ENCODE data around the gene ZNF148.

Gene ZNF148

GRCh38 chr3:125213364-125213755 lies 161.8 kb downstream of the ZNF148 start:
- DNase-seq: no peak

DNA sequence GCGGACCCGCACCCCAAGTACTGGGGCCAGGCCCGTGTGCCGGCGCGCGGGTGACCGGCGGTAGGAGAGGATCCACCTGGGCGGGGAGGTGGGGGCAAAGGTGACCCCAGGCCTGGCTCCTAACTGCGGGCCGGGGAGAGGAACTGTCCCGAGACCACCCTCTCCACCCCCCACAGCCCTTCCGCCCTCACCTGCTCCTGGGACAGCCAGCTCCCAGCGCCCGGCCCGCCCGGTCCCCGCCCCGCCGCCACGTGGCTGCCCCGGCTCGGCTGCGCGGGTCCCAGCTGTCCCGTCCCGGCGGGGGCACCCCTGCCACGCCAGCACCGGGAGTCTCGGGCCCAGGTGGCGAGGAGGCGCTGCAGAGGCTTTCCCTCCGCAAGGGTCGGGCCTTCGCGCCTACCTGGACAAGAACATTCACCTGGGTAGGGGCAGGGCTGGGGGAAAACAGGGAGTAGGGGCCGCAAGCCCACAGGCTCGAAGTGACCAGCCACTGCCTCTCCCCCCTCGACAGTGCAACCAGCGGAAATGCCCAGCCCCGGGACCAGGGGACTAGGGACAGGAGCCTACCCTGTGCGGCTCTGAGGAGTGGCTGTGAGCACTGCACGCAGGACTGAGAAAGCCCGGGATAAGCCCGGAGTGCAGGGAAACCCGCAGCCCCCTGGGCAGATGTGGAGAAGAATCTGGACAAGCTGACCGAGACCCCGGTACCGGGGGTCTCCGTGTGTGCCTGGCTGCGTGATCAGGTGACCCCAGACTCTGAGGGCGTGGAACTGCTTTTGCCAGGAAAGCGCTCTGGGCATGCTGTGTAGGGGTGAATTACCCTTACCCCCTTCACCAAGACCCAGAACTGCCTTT lies 162.4 kb downstream of the ZNF148 start, which contains the start of gene SLC12A8:
Gene SLC12A8, minus strand, starts transcription at position 240 of the 855 bp plus-strand sequence. CDS start 1,399 bp downstream, outside the sequence.
- no peak for DNase-seq

- DNase-seq: no peak
These were observed 163.0 kb downstream of the ZNF148 start for GRCh38 chr3:125212091-125212508.

GRCh38 chr3:125211523-125212090 lies 163.5 kb downstream of the ZNF148 start:
- DNase-seq: no peak

DNA sequence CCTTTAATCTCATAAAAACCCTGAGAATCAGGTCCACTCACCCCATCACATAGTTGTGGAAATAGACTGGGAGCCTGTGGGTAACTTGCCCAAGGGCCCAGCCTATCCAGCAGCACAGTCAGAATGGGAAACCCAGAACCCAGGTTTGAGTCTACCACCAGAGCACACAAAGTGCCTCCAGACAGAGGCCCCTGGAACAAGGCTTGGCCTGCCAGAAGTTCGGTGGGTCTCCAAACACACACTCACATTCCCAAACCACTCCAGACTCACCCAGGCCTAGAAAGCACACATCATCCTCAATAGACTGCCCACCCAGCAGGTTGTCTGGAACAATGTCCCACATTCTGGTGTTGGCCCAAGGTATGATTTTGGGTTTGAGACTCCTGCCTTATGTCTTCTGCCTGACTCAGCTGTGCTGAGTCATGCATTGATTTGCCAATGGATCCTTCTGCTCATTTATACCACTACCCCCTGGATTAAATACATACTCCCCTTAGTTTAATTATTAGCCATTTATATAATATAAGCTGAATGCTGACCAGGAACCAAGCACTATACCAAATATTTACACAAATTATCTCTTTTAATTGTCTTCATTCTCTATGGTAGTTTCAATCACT lies 167.1 kb downstream of the ZNF148 start:
- no peak for DNase-seq

- no peak for DNase-seq
These were observed 167.6 kb downstream of the ZNF148 start for GRCh38 chr3:125207507-125207906.

DNA sequence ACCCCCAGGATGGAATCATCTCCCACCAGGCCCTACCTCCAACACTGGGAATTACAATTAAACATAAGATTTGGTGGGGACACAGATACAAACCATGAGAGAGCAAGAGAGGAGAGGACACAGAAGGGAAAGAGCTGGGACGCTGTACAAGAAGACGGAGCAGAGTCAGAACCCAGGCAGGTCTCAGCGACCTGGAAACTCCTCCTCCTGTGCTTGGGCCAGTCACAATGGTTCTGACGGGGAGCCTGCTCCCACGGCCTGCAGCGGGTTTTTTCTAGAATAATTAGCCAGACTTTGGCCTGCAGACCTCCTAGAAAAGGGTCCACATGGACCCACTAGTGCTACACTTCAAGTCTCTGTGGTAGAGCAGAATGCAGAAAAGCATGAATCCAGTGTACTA lies 168.2 kb downstream of the ZNF148 start:
- DNase-seq: no peak

GRCh38 chr3:125203731-125204130 lies 171.4 kb downstream of the ZNF148 start:
- DNase-seq: no peak

DNA sequence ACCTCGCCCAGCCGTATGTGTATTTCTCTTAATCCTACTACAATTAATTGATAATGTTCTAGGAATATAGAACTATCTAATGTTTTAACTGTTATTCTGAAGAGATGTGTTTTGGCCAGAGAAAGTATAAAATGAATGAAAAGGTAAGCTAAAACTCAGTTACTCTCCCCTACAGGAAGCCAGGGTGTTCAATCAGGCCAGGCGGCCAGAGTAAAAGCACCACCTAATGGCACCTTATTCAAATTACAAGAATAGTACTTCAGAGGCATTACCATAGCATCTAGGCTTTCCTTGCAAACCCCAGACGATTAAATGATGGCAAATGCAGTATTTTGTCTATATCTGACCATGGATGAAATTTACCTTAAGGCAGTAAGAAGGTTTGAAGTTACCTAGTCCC lies 172.9 kb downstream of the ZNF148 start:
- DNase-seq: no peak

DNA sequence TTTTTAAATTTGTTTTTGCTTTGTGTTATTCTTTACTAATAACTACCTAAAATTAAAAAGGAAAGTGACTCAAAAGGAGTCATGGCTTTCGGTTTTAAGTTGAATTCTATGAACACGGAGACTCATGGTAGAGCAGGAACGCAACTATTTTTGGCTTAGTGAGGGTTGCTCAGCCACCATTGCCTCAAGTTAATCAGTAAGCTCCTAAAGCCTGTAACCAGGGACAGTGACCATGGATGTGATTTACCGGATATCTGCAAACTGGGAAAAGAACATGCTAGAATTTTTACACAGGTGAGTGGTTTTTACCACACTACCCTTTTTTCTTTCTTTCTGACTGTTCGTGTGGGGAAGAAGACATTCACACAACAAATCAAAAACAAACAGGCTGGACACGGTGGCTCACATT lies 174.4 kb downstream of the ZNF148 start:
- DNase-seq: no peak

GRCh38 chr3:125194849-125195601 lies 180.1 kb downstream of the ZNF148 start:
- no peak for DNase-seq

- no peak for DNase-seq
These were observed 180.9 kb downstream of the ZNF148 start for GRCh38 chr3:125194061-125194848.

- DNase-seq: no peak
These were observed 182.7 kb downstream of the ZNF148 start for GRCh38 chr3:125192190-125193035.

GRCh38 chr3:125191730-125192129 lies 183.4 kb downstream of the ZNF148 start:
- DNase-seq: no peak

DNA sequence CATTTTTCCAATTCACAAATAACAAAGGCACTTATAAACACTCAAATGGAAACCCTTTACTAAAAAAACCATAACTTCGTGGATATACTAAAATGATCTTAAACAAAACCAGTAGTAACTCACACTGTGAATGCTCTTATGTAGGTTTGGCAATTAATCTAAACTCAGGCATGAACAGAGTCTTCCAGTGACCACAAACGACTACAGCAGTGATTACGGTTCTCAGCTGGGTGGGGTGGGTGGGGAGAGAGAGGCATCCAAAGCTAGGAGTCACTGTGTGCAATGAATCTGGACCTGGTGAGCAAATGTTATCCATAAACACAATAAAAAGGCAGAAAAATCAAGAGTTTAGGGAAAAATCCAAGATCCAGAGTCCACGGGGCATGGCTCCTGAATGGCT lies 183.9 kb downstream of the ZNF148 start:
- DNase-seq: no peak

DNA sequence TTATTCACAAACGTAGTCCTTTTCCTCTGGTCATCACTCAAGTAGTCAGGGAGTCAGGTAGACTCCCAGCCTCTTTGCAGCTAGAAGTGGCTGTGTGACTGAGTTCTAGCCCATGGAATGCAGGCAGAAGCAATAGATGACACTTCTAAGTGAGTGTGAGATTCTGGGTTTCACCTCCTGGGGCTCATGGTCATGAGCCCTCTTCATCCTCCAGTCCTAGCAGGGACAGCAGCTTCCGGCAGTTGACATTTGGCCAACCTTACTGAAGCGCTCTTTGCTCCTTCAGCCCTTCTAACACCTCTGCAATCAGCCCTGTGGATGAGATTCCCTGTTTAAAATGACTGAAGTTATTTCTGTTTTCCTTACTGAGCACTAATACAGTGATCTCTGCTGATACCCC lies 184.3 kb downstream of the ZNF148 start:
- DNase-seq: no peak

DNA sequence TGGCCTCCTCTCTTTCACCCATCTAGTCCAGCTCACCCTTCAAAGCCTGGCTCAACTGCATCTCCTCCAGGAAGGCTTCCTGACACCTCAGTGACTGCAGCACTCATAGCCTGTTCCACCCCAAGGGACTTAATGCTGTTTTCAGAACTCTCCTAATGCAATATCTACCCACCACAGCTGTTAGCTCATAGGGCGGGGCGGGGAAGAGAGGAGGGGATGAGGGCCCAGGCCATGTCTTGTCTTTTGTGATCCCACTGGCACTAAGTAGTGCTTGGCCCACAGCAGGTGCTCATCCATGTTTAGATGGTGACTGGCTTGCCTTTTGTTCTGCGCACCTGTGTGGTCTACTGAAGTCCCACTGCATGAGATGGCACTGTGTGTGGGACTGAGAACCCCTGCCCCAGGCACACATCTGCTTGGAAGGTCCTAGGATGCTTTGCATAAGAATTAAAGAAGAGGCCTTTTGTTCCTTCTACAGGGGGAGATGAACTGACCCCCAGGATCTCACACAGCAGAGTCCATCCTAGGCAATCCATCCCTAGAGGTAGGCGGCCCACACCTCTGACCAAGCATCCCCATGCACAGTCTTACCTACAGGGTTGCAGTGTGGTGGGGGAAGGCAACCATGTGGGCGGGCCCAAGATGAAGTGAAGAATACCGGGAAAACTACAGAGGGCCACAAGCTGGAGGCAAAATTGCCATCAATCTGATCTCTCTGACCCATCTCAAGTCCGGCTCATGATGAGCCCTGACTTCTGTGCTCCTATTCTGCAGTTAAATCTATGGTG lies 185.6 kb downstream of the ZNF148 start:
- DNase-seq: no peak

GRCh38 chr3:125188955-125189354 lies 186.2 kb downstream of the ZNF148 start:
- no peak for DNase-seq

GRCh38 chr3:125187599-125187910 lies 187.6 kb downstream of the ZNF148 start:
- no peak for DNase-seq

DNA sequence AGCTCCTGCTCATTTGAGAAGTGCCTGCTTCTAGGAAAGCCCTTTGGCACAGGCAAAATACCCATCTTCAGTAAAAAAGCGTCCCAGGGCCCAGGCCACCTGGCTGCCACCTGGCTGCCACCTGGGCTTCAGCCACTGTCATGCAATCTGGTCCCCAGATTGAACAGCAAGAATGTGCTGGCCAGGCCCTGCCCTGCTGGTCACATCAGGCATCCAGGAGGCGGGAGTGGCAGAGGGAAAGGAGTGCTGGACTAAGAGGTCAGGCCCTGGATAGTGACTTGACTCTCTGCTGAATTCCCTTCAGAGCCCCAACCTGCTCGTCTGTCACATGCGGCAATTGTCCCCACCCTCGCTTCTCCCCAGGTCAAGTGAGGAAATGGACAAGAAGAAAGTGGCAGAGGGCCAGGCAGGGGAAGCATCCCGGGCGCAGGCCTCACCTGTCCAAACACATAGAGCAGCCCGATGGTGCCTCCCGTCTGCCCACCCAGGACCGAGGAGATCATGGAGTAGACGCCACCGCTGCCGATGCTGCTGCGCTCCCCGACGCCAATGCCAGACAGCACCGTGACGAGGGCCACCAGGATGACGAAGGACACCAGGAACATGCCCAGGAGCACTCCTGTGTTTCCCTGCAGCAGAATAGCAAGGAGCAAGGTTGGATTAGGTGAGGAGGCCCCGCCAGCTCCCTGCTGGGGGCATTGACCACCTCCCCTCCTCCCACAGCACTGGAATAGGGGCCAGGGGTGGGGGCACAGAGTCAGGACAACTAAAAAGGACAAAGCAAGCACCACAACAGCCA lies 188.1 kb downstream of the ZNF148 start:
- no peak for DNase-seq

Data from activated naive CD4-positive, alpha-beta T cell (primary cell).